Measurements from ENCODE around the gene DBNL.

Gene DBNL

GRCh38 chr7:44078521-44078920 lies 34.0 kb downstream of the DBNL start:
- DNase-seq (ENCODE audit: low spot score): no peak

GRCh38 chr7:44079331-44080021 lies 35.0 kb downstream of the DBNL start:
- DNase-seq (ENCODE audit: low spot score): no peak

GRCh38 chr7:44080118-44080517 lies 35.6 kb downstream of the DBNL start:
- no peak for DNase-seq (ENCODE audit: low spot score)

GRCh38 chr7:44080686-44081265 lies 36.3 kb downstream of the DBNL start:
- no peak for DNase-seq (ENCODE audit: low spot score)

- DNase-seq (ENCODE audit: low spot score): no peak
Measured at GRCh38 chr7:44081266-44081748, 36.8 kb downstream of the DBNL start.

GRCh38 chr7:44082541-44083207 lies 38.2 kb downstream of the DBNL start:
- peak; percentile 99 for DNase-seq (ENCODE audit: low spot score)

- DNase-seq (ENCODE audit: low spot score): no peak
Measured at GRCh38 chr7:44083796-44084195, 39.3 kb downstream of the DBNL start.

GRCh38 chr7:44084701-44085100 lies 40.2 kb downstream of the DBNL start:
- DNase-seq (ENCODE audit: low spot score): no peak

GRCh38 chr7:44085546-44085945 lies 41.0 kb downstream of the DBNL start:
- no peak for DNase-seq (ENCODE audit: low spot score)

GRCh38 chr7:44086627-44087026 lies 42.1 kb downstream of the DBNL start:
- no peak for DNase-seq (ENCODE audit: low spot score)

- DNase-seq (ENCODE audit: low spot score): peak; percentile 51
Measured at GRCh38 chr7:44087911-44088838, 43.7 kb downstream of the DBNL start.

GRCh38 chr7:44093102-44093641 lies 48.7 kb downstream of the DBNL start:
- DNase-seq (ENCODE audit: low spot score): no peak

- DNase-seq (ENCODE audit: low spot score): no peak
Measured at GRCh38 chr7:44094365-44094764, 49.9 kb downstream of the DBNL start.

GRCh38 chr7:44094883-44095592 lies 50.5 kb downstream of the DBNL start:
- DNase-seq (ENCODE audit: low spot score): no peak

GRCh38 chr7:44095781-44096180 lies 51.3 kb downstream of the DBNL start:
- no peak for DNase-seq (ENCODE audit: low spot score)

- DNase-seq (ENCODE audit: low spot score): no peak
Measured at GRCh38 chr7:44096326-44096881, 51.9 kb downstream of the DBNL start.

- DNase-seq (ENCODE audit: low spot score): no peak
Measured at GRCh38 chr7:44097064-44097932, 52.8 kb downstream of the DBNL start.

GRCh38 chr7:44098092-44099068 lies 53.9 kb downstream of the DBNL start:
- no peak for DNase-seq (ENCODE audit: low spot score)

- DNase-seq (ENCODE audit: low spot score): no peak
Measured at GRCh38 chr7:44099669-44100068, 55.2 kb downstream of the DBNL start.
